ENCODE results near the gene RCBTB2.

DNA sequence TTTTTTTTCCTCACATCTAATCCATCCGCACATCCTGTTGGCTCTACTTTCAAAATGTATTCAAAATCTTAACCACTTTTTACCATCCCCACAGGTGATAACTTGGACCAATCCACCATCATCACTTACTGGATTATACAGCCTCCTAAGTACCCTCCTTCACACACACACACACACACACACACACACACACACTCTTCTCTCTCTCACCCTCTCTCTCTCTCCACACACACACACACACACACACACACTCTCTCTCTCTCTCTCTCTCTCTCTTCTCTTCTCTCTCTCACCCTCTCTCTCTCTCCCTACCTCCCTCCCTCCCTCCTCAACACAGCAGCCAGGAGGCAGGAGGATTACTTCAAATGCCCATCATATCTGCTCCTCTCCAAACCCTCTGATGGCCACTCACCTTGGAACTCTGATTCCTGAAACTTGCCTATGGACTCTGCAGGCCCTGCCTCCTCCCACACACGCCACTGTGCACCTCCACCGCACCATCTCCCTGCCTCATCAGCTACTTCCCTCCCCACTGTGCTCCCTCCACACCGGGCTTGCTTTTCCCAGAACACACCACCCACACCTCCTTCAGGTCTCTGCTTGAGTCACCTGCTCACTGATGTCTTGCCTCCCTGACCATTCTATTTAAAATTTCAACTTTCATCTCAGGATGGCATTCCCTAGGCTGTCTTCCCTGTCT is 39.7 kb downstream of the RCBTB2 start:
- TF ChIP-seq TCF7L2 (IDR thresholded peaks at IDR 0.05; ENCODE audit: borderline replicate concordance, low read depth, low read length) (no peak), ZNF24 (tag by site-specific recombination; IDR thresholded peaks at IDR 0.05) (no peak)
- TF ChIP-seq, protein P1, sequence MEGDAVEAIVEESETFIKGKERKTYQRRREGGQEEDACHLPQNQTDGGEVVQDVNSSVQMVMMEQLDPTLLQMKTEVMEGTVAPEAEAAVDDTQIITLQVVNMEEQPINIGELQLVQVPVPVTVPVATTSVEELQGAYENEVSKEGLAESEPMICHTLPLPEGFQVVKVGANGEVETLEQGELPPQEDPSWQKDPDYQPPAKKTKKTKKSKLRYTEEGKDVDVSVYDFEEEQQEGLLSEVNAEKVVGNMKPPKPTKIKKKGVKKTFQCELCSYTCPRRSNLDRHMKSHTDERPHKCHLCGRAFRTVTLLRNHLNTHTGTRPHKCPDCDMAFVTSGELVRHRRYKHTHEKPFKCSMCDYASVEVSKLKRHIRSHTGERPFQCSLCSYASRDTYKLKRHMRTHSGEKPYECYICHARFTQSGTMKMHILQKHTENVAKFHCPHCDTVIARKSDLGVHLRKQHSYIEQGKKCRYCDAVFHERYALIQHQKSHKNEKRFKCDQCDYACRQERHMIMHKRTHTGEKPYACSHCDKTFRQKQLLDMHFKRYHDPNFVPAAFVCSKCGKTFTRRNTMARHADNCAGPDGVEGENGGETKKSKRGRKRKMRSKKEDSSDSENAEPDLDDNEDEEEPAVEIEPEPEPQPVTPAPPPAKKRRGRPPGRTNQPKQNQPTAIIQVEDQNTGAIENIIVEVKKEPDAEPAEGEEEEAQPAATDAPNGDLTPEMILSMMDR (tag by site-specific recombination; IDR thresholded peaks at IDR 0.05): no peak
